MM.1S (cell line): ENCODE measurements around the gene ATF7.

Experiments
- DNase-seq: peaks from one replicate; pipeline ENCODE4 v3.0.0-alpha.2; 2015
- H2AFZ ChIP-seq: fragments of 300-600 bp; sonication (generic); 2 replicates; pipeline ENCODE4 v1.6.0; 2016; ENCODE audit warnings: antibody characterized with exemption, low read length
- H3F3A ChIP-seq: fragments of 300-600 bp; sonication (generic); 2 replicates; pipeline ENCODE4 v1.6.1; 2016; ENCODE audit warnings: mild to moderate bottlenecking, antibody characterized with exemption, low read length, moderate library complexity, mixed read lengths; ENCODE audit not compliant: insufficient read depth
- H3K27ac ChIP-seq: fragments of 300-600 bp; sonication (generic); 2 replicates; pipeline ENCODE4 v1.5.1; 2016; ENCODE audit warnings: mild to moderate bottlenecking, low read length
- H3K27me3 ChIP-seq: fragments of 300-600 bp; sonication (generic); replicated peaks from 2 replicates; pipeline ENCODE4 v1.6.0; 2016; ENCODE audit warnings: low read length; ENCODE audit not compliant: insufficient read depth
- H3K36me3 ChIP-seq: fragments of 300-600 bp; sonication (generic); replicated peaks from 2 replicates; pipeline ENCODE4 v1.6.1; 2016; ENCODE audit warnings: mild to moderate bottlenecking, low read length, mixed read lengths; ENCODE audit not compliant: insufficient read depth
- H3K4me1 ChIP-seq: fragments of 300-600 bp; sonication (generic); 2 replicates; pipeline ENCODE4 v1.6.1; 2016; ENCODE audit warnings: low read length, mixed read lengths
- H3K4me2 ChIP-seq: fragments of 300-600 bp; sonication (generic); 2 replicates; pipeline ENCODE4 v1.6.0; 2016; ENCODE audit warnings: low read depth, low read length
- H3K4me3 ChIP-seq: fragments of 300-600 bp; sonication (generic); 2 replicates; pipeline ENCODE4 v1.5.1; 2016; ENCODE audit warnings: low read length, mixed read lengths
- H3K79me2 ChIP-seq: fragments of 300-600 bp; sonication (generic); 2 replicates; pipeline ENCODE4 v1.6.1; 2016; ENCODE audit warnings: mixed run types, low read length, mixed read lengths
- H3K9ac ChIP-seq: fragments of 300-600 bp; sonication (generic); 2 replicates; pipeline ENCODE4 v1.6.1; 2016; ENCODE audit warnings: low read length, mixed read lengths
- H3K9me2 ChIP-seq: fragments of 300-600 bp; sonication (generic); replicated peaks from 2 replicates; pipeline ENCODE4 v1.6.1; 2016; ENCODE audit warnings: mild to moderate bottlenecking, low read length, mixed read lengths; ENCODE audit not compliant: insufficient read depth
- H3K9me3 ChIP-seq: fragments of 300-600 bp; sonication (generic); replicated peaks from 2 replicates; pipeline ENCODE4 v1.6.1; 2016; ENCODE audit warnings: mild to moderate bottlenecking, low read length, mixed read lengths; ENCODE audit not compliant: insufficient read depth
- H4K20me1 ChIP-seq: fragments of 300-600 bp; sonication (generic); 2 replicates; pipeline ENCODE4 v1.6.1; 2016; ENCODE audit warnings: mild to moderate bottlenecking, low read length, moderate library complexity, mixed read lengths; ENCODE audit not compliant: insufficient read depth
- CTCF ChIP-seq: fragments of 300-600 bp; sonication (generic); IDR thresholded peaks from 2 replicates; pipeline ENCODE4 v1.5.1; 2016; ENCODE audit warnings: antibody characterized with exemption, low read length, mixed read lengths
- EZH2 ChIP-seq: fragments of 300-600 bp; sonication (generic); optimal IDR thresholded peaks from 2 replicates; pipeline ENCODE3; 2017; ENCODE audit warnings: low read depth, mild to moderate bottlenecking, antibody characterized with exemption, low read length, mixed read lengths
- EZH2phosphoT487 ChIP-seq: fragments of 300-600 bp; sonication (generic); IDR thresholded peaks from 2 replicates; pipeline ENCODE4 v1.6.1; 2018; ENCODE audit warnings: antibody characterized with exemption, low read length

Gene ATF7

GRCh38 chr12:53575502-53576249, 50.5 kb downstream of the ATF7 start:
- H3K4me1 ChIP-seq = peaks cover 6% of the 10 kb centered on the region
- no peak overlapping the region for H2AFZ ChIP-seq
- DNase-seq = no peak
- H3K9me2 ChIP-seq = no peaks in the 10 kb centered on the region
- H3K36me3 ChIP-seq = no peaks in the 10 kb centered on the region
- H3K27me3 ChIP-seq = no peaks in the 10 kb centered on the region
- H3K9ac ChIP-seq = no peak overlapping the region
- H3K27ac ChIP-seq = no peak overlapping the region
- H3K4me3 ChIP-seq = no peak overlapping the region
- no peaks in the 10 kb centered on the region for H3F3A ChIP-seq
- TF ChIP-seq EZH2 (no peak), CTCF (no peak), EZH2phosphoT487 (no peak)
- no peak overlapping the region for H3K4me2 ChIP-seq
- H4K20me1 ChIP-seq = no peaks in the 10 kb centered on the region
- peaks cover 2% of the 10 kb centered on the region; the same call in 1 of the 2 replicates for H3K79me2 ChIP-seq
- no peaks in the 10 kb centered on the region for H3K9me3 ChIP-seq

GRCh38 chr12:53572134-53572758, 53.9 kb downstream of the ATF7 start:
- Histone ChIP-seq H4K20me1 (no peaks in the 10 kb centered on the region), H3K9me3 (no peaks in the 10 kb centered on the region), H3K27me3 (no peaks in the 10 kb centered on the region), H3F3A (no peaks in the 10 kb centered on the region), H3K4me3 (no peak overlapping the region), H3K36me3 (no peaks in the 10 kb centered on the region), H2AFZ (no peak overlapping the region), H3K4me1 (peaks cover 6% of the 10 kb centered on the region), H3K27ac (no peak overlapping the region), H3K9ac (no peak overlapping the region), H3K9me2 (no peaks in the 10 kb centered on the region), H3K4me2 (no peak overlapping the region), H3K79me2 (no peaks in the 10 kb centered on the region)
- TF ChIP-seq EZH2 (no peak), CTCF (no peak), EZH2phosphoT487 (no peak)
- DNase-seq = no peak

GRCh38 chr12:53571295-53571694, 54.9 kb downstream of the ATF7 start:
- no peaks in the 10 kb centered on the region for H3K9me3 ChIP-seq
- H3K27me3 ChIP-seq = no peaks in the 10 kb centered on the region
- DNase-seq = peak; percentile 12
- no peak overlapping the region for H3K4me3 ChIP-seq
- no peaks in the 10 kb centered on the region for H3K79me2 ChIP-seq
- no peak overlapping the region for H3K9ac ChIP-seq
- H4K20me1 ChIP-seq = no peaks in the 10 kb centered on the region
- no peaks in the 10 kb centered on the region for H3F3A ChIP-seq
- H3K36me3 ChIP-seq = no peaks in the 10 kb centered on the region
- H2AFZ ChIP-seq = no peak overlapping the region
- H3K4me2 ChIP-seq = no peak overlapping the region
- no peak for TF ChIP-seq CTCF
- no peak for TF ChIP-seq EZH2
- no peak for TF ChIP-seq EZH2phosphoT487
- H3K27ac ChIP-seq = no peak overlapping the region
- H3K4me1 ChIP-seq = peaks cover 6% of the 10 kb centered on the region
- no peaks in the 10 kb centered on the region for H3K9me2 ChIP-seq
